ENCODE measurements around the gene PAX2. TPM values are rescaled to one million over a fixed set of nuclear protein-coding genes. Genes with fewer than 3 reads are reported as not detected.
A peak's percentile ranks its signal among the peaks of the same experiment; 100 is the strongest.

Gene PAX2
- total RNA-seq, 4 donors from 2014 or later: not detected

DNA sequence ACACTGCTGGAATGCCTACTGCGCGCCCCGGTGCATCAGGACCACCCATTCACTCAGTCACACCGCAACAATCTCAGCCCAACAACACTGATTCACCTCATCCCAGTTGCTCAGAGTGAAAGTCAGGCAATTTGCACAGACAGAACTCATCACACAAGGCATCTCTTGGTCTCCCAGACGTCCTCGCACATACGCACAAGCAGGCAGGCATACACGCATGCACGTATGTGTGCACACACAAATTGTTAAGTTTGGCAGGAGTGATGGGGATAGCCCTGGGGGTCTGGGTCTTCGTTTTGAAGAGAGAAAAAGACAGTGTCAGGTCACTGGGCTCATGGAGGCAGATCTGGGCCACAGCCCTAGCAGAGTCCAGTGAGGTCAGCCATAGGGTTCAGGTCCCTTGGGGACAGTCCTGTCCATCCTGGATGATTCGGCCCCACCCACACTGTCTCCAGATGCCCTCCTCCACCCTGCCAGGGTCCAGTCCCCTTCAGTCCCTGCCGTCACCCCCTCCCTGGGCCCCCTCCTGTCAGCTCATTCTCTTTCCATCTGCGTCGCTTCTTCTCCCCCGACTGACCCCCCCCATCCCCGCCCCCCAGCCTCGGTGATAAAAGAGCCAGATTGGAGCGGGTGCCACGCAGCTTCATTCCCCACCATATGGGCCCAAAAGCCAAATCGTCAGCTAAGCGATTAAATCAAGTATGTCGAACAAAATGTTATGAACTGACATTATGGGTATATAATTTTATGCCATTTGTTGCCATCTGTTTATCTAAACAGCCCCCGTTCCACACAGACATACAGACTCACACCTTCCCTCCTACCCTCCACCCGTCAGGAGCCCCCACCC is 118.9 kb downstream of the PAX2 start:
- intact Hi-C loops (cut with DNase I): no loop called here
- peaks cover 4% of the 10 kb centered on the region for H3K27me3 ChIP-seq
- WGBS, 2 donors: 84 to 85% methylated on average over 24 of the region's 24 CpGs

GRCh38 chr10:100864978-100865377 is 119.6 kb downstream of the PAX2 start:
- TF ChIP-seq, protein P1, sequence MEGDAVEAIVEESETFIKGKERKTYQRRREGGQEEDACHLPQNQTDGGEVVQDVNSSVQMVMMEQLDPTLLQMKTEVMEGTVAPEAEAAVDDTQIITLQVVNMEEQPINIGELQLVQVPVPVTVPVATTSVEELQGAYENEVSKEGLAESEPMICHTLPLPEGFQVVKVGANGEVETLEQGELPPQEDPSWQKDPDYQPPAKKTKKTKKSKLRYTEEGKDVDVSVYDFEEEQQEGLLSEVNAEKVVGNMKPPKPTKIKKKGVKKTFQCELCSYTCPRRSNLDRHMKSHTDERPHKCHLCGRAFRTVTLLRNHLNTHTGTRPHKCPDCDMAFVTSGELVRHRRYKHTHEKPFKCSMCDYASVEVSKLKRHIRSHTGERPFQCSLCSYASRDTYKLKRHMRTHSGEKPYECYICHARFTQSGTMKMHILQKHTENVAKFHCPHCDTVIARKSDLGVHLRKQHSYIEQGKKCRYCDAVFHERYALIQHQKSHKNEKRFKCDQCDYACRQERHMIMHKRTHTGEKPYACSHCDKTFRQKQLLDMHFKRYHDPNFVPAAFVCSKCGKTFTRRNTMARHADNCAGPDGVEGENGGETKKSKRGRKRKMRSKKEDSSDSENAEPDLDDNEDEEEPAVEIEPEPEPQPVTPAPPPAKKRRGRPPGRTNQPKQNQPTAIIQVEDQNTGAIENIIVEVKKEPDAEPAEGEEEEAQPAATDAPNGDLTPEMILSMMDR (IDR thresholded peaks at IDR 0.05): no peak
- TF ChIP-seq POLR2A (IDR thresholded peaks at IDR 0.05): no peak
- Histone ChIP-seq H3K4me1 (no peaks in the 10 kb centered on the region), H3K36me3 (no peaks in the 10 kb centered on the region), H3K27ac (no peak overlapping the region), H3K27me3 (peaks cover 4% of the 10 kb centered on the region), H3K9me3 (no peaks in the 10 kb centered on the region), H3K4me3 (replicated peaks in 1 of 3) (no peak overlapping the region)
- intact Hi-C loops (cut with DNase I): no loop called here
- peak in 1 of 2 donors; percentile 18 for DNase-seq
- 36 to 44% methylated on average over 4 of the region's 4 CpGs for WGBS, 2 donors

More for the DNA sequence above, 118.9 kb downstream of the PAX2 start:
- Histone ChIP-seq H3K9me3 (no peaks in the 10 kb centered on the region), H3K27ac (no peak overlapping the region), H3K4me3 (replicated peaks in 1 of 3) (no peak overlapping the region), H3K36me3 (no peaks in the 10 kb centered on the region), H3K4me1 (no peaks in the 10 kb centered on the region)
- TF ChIP-seq, protein P1 (IDR thresholded peaks at IDR 0.05): no peak
- no peak for TF ChIP-seq POLR2A (IDR thresholded peaks at IDR 0.05)
- no peak for DNase-seq

DNA sequence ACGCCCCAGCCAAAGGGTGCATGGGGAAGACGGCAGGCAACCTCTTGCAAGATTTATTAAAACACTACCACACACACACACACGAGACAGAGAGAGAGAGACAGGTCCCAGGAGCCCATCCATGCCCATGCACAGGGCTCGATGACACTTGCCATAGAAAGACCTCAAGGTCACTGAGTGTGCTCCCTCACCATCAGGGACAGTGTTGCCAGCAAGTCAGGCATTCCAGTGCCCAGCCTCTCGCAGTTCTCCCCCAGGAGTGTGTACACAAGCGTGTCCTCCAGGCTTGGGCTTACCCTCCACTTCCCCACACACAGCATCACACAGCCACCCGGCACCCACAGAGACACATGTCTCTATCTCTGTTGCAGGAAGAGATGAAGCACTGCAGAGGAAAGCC is 120.6 kb downstream of the PAX2 start:
- TF ChIP-seq, protein P1 (IDR thresholded peaks at IDR 0.05): no peak
- no peak for TF ChIP-seq POLR2A (IDR thresholded peaks at IDR 0.05)
- Histone ChIP-seq H3K27me3 (peaks cover 4% of the 10 kb centered on the region), H3K9me3 (no peaks in the 10 kb centered on the region), H3K36me3 (no peaks in the 10 kb centered on the region), H3K4me1 (no peaks in the 10 kb centered on the region), H3K27ac (no peak overlapping the region), H3K4me3 (replicated peaks in 1 of 3) (no peak overlapping the region)
- 47 to 49% methylated on average over 7 of the region's 7 CpGs for WGBS, 2 donors
- no peak for DNase-seq
- intact Hi-C loops (cut with DNase I): no loop called here

- Histone ChIP-seq H3K27me3 (peaks cover 4% of the 10 kb centered on the region), H3K36me3 (no peaks in the 10 kb centered on the region), H3K27ac (no peak overlapping the region), H3K4me1 (no peaks in the 10 kb centered on the region), H3K4me3 (replicated peaks in 1 of 3) (no peak overlapping the region), H3K9me3 (no peaks in the 10 kb centered on the region)
- intact Hi-C loops (cut with DNase I): no loop called here
- WGBS, 2 donors: 11 to 12% methylated on average over 21 of the region's 21 CpGs
- DNase-seq: no peak
- TF ChIP-seq, protein P1 (IDR thresholded peaks at IDR 0.05): no peak
- TF ChIP-seq POLR2A (IDR thresholded peaks at IDR 0.05): no peak
Measured at GRCh38 chr10:100866575-100867098, 121.3 kb downstream of the PAX2 start.
